Endometrial microvascular endothelial cells (primary cell): ENCODE results near the gene SORCS1. TPM values are rescaled to one million over a fixed set of nuclear protein-coding genes. Genes with fewer than 3 reads are reported as not detected.

Experiments used
- in situ Hi-C: cut with HindIII; loops from 2 replicates; pipeline ENCODE4 v1.10.0; 2017; ENCODE audit warnings: low sequenced_read_pairs, low pct_unique_long_range_greater_than_20kb; ENCODE audit errors: inconsistent ontology term
- total RNA-seq: library from RNA; depleted of rRNA; stranded (reverse); fragments of >200 nt; gene quantifications from one replicate; pipeline ENCODE4 v1.2.3, GENCODE V29; 2015; ENCODE audit errors: inconsistent ontology term

SORCS1 gene
- total RNA-seq, 1 donor from 2014 or later: not detected

GRCh38 chr10:106557053-106557452, 607.5 kb downstream of the SORCS1 start:
- in situ Hi-C loops: no loop called here

GRCh38 chr10:106555599-106555998, 608.9 kb downstream of the SORCS1 start:
- in situ Hi-C loops: no loop called here

- in situ Hi-C loops: no loop called here
These were observed 612.9 kb downstream of the SORCS1 start for GRCh38 chr10:106551501-106552062.

- in situ Hi-C loops: no loop called here
These were observed 615.7 kb downstream of the SORCS1 start for GRCh38 chr10:106548832-106549231.

GRCh38 chr10:106547047-106547635, 617.4 kb downstream of the SORCS1 start:
- in situ Hi-C loops: no loop called here

GRCh38 chr10:106542461-106542860, 622.0 kb downstream of the SORCS1 start:
- in situ Hi-C loops: no loop called here

GRCh38 chr10:106540645-106541044, 623.9 kb downstream of the SORCS1 start:
- in situ Hi-C loops: no loop called here

GRCh38 chr10:106537866-106538265, 626.6 kb downstream of the SORCS1 start:
- in situ Hi-C loops: no loop called here

GRCh38 chr10:106535304-106535953, 629.1 kb downstream of the SORCS1 start:
- in situ Hi-C loops: no loop called here

- in situ Hi-C loops: no loop called here
These were observed 630.1 kb downstream of the SORCS1 start for GRCh38 chr10:106534441-106534840.

GRCh38 chr10:106528702-106529101, 635.8 kb downstream of the SORCS1 start:
- in situ Hi-C loops: no loop called here

- in situ Hi-C loops: no loop called here
These were observed 638.7 kb downstream of the SORCS1 start for GRCh38 chr10:106525835-106526234.
